Esophagus squamous epithelium (tissue), 4 donors: Measurements from ENCODE around the gene FRMD5.

Experiments used
- POLR2A ChIP-seq, 4 donors: fragments of 450-650 bp; IDR thresholded peaks; one replicate each; pipeline ENCODE4 v1.6.1; 2017; ENCODE audit warnings: antibody characterized with exemption in 4 of 4, mild to moderate bottlenecking in 4 of 4, moderate library complexity in 3 of 4
- TF ChIP-seq, protein P1 (sequence below), 6 experiments: fragments of 450-650 bp in 4 of 6; fragments of 200-600 bp in 2 of 6; sonication (generic) in 2 of 6; IDR thresholded peaks; one replicate each; pipeline ENCODE4 v1.5.1; 2016 to 2019; ENCODE audit warnings: antibody characterized with exemption in 6 of 6, mild to moderate bottlenecking in 4 of 6, moderate library complexity in 4 of 6

DNA sequence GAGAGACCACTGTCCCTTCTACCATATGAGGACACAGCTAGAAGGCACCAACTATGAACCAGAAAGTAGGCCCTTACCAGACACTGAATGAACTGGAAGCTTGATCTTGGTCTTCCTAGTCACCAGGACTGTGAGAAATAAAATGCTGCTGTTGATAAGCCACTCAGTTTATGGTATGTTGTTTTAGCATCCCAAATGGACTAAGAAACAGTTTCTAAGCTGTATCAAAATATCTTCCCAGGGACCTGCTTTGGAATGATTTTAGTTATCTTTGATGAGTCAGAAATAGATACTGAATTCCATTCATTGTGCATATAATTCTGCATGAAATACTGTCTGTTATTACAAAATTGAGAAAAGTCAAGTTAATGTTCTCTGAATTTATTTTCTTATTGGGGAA is 349.6 kb downstream of the FRMD5 start:
- TF ChIP-seq POLR2A (IDR thresholded peaks at IDR 0.05) = no peak
- TF ChIP-seq, protein P1, sequence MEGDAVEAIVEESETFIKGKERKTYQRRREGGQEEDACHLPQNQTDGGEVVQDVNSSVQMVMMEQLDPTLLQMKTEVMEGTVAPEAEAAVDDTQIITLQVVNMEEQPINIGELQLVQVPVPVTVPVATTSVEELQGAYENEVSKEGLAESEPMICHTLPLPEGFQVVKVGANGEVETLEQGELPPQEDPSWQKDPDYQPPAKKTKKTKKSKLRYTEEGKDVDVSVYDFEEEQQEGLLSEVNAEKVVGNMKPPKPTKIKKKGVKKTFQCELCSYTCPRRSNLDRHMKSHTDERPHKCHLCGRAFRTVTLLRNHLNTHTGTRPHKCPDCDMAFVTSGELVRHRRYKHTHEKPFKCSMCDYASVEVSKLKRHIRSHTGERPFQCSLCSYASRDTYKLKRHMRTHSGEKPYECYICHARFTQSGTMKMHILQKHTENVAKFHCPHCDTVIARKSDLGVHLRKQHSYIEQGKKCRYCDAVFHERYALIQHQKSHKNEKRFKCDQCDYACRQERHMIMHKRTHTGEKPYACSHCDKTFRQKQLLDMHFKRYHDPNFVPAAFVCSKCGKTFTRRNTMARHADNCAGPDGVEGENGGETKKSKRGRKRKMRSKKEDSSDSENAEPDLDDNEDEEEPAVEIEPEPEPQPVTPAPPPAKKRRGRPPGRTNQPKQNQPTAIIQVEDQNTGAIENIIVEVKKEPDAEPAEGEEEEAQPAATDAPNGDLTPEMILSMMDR (IDR thresholded peaks at IDR 0.05) = no peak
